SK-N-SH (cell line): ENCODE measurements around the gene PACSIN2. TPM values are rescaled to one million over a fixed set of nuclear protein-coding genes. Genes with fewer than 3 reads are reported as not detected.

Experiments
- CTCF ChIA-PET: fragments of 300-600, 350-600 bp; formaldehyde crosslinking; extraction: SDS; loops from one replicate; lab custom pipeline; 2021; lab: Yijun Ruan, JAX
- POLR2A ChIA-PET: fragments of 350-600 bp; sonication (Branson Sonifier 250); formaldehyde crosslinking; extraction: SDS; loops from one replicate; lab custom pipeline; 2020; ENCODE audit warnings: antibody characterized with exemption, inconsistent platforms; lab: Yijun Ruan, JAX
- DNase-seq: peaks from one replicate; pipeline ENCODE4 v3.0.0; 2012
- H2AFZ ChIP-seq: fragments of 200-600 bp; sonication (generic); 2 replicates; pipeline ENCODE4 v1.8.1; 2016; ENCODE audit warnings: antibody characterized with exemption, mild to moderate bottlenecking, low read depth
- H3F3A ChIP-seq: fragments of 200-600 bp; sonication (generic); replicated peaks from 2 replicates; pipeline ENCODE3; 2016; ENCODE audit warnings: antibody characterized with exemption, mild to moderate bottlenecking; ENCODE audit not compliant: insufficient read depth
- H3K27ac ChIP-seq, 2 experiments: fragments of 200-500 bp in 1 of 2; fragments of 200-600 bp in 1 of 2; sonication (Bioruptor generic) in 1 of 2; sonication (generic), shearing (Covaris generic) in 1 of 2; 2 replicates each; pipeline versions ENCODE4 v1.5.1 to v1.6.1; 2014 to 2016; ENCODE audit warnings: low read depth in 2 of 2, inconsistent platforms in 1 of 2, low read length in 1 of 2, mild to moderate bottlenecking in 1 of 2, mixed read lengths in 1 of 2
- H3K27me3 ChIP-seq: fragments of 200-600 bp; sonication (generic), shearing (Covaris generic); 2 replicates; pipeline ENCODE4 v1.6.1; 2016; ENCODE audit warnings: mixed run types; ENCODE audit not compliant: insufficient read depth
- H3K36me3 ChIP-seq, 2 experiments: fragments of 200-500 bp in 1 of 2; fragments of 200-600 bp in 1 of 2; sonication (Bioruptor generic) in 1 of 2; sonication (generic) in 1 of 2; replicated peaks in 1 of 2; 2 replicates each; pipeline versions ENCODE3 to v1.5.1; 2014 to 2016; ENCODE audit warnings: low read length in 1 of 2, mild to moderate bottlenecking in 1 of 2; ENCODE audit not compliant: insufficient read depth in 2 of 2, control insufficient read depth in 1 of 2
- H3K4me1 ChIP-seq, 2 experiments: fragments of 200-500 bp in 1 of 2; fragments of 200-600 bp in 1 of 2; sonication (Bioruptor generic) in 1 of 2; sonication (generic), shearing (Covaris generic) in 1 of 2; 2 replicates each; pipeline versions ENCODE4 v1.5.1 to v1.6.1; 2014 to 2016; ENCODE audit warnings: low read depth in 1 of 2, low read length in 1 of 2, mixed run types in 1 of 2; ENCODE audit not compliant: insufficient read depth in 2 of 2, control insufficient read depth in 1 of 2
- H3K4me2 ChIP-seq: fragments of 200-600 bp; sonication (generic), shearing (Covaris generic); 2 replicates; pipeline ENCODE4 v1.6.1; 2017; ENCODE audit warnings: mixed run types
- H3K4me3 ChIP-seq, 2 experiments: fragments of 200-500 bp in 1 of 2; fragments of 200-600 bp in 1 of 2; sonication (Bioruptor generic) in 1 of 2; sonication (generic), shearing (Covaris generic) in 1 of 2; 2 replicates each; pipeline versions ENCODE4 v1.5.1 to v1.8.1; 2014 to 2016; ENCODE audit warnings: low read depth in 2 of 2, inconsistent platforms in 1 of 2, low read length in 1 of 2, mild to moderate bottlenecking in 1 of 2, mixed read lengths in 1 of 2, moderate library complexity in 1 of 2
- H3K79me2 ChIP-seq: fragments of 200-600 bp; sonication (generic); 2 replicates; pipeline ENCODE4 v1.8.1; 2017; ENCODE audit warnings: mild to moderate bottlenecking; ENCODE audit not compliant: insufficient read depth
- H3K9ac ChIP-seq: fragments of 200-600 bp; sonication (generic); 2 replicates; pipeline ENCODE4 v1.6.1; 2017; ENCODE audit warnings: mixed run types
- H3K9me2 ChIP-seq: fragments of 200-600 bp; sonication (generic); 2 replicates; pipeline ENCODE4 v1.6.1; 2017; ENCODE audit warnings: mixed run types
- H3K9me3 ChIP-seq: fragments of 200-600 bp; sonication (generic); 2 replicates; pipeline ENCODE4 v1.6.1; 2017; ENCODE audit warnings: mixed run types, mild to moderate bottlenecking, moderate library complexity
- H4K20me1 ChIP-seq: fragments of 200-600 bp; sonication (generic); 2 replicates; pipeline ENCODE4 v1.6.1; 2017; ENCODE audit warnings: mild to moderate bottlenecking, mixed run types; ENCODE audit not compliant: insufficient read depth
- ELF1 ChIP-seq: IDR thresholded peaks from 2 replicates; pipeline ENCODE4 v1.4.0; 2012
- EP300 ChIP-seq, 2 experiments: IDR thresholded peaks; 2 replicates each; pipeline versions ENCODE4 v1.4.0 to v1.6.1; 2012; ENCODE audit warnings: borderline replicate concordance in 1 of 2, low read depth in 1 of 2, low read length in 1 of 2
- EZH2phosphoT487 ChIP-seq: fragments of 200-600 bp; sonication (generic); IDR thresholded peaks from 2 replicates; pipeline ENCODE4 v1.6.1; 2017; ENCODE audit warnings: low read depth, mixed run types, mild to moderate bottlenecking, antibody characterized with exemption, moderate library complexity, borderline replicate concordance
- GATA2 ChIP-seq: sonication (generic); formaldehyde crosslinking; IDR thresholded peaks from 2 replicates; pipeline ENCODE4 v1.5.0; 2020; ENCODE audit warnings: mild to moderate bottlenecking, missing genetic modification reagents
- IRF3 ChIP-seq: fragments of 150-350 bp; IDR thresholded peaks from 2 replicates; pipeline ENCODE4 v1.6.1; 2016; ENCODE audit warnings: mild to moderate bottlenecking, low read depth, low read length
- MEF2A ChIP-seq: IDR thresholded peaks from 2 replicates; pipeline ENCODE4 v1.4.0; 2012; ENCODE audit warnings: low read depth, borderline replicate concordance
- MXI1 ChIP-seq: IDR thresholded peaks from 2 replicates; pipeline ENCODE4 v1.6.1; 2012; ENCODE audit warnings: mild to moderate bottlenecking, low read depth, low read length, improper control_type of control experiment
- NRF1 ChIP-seq: IDR thresholded peaks from 2 replicates; pipeline ENCODE4 v1.6.1; 2012; ENCODE audit warnings: low read depth, mild to moderate bottlenecking, low read length
- RAD21 ChIP-seq: IDR thresholded peaks from 2 replicates; pipeline ENCODE4 v1.6.1; 2012; ENCODE audit warnings: mild to moderate bottlenecking, low read length
- RCOR1 ChIP-seq: fragments of 150-350 bp; IDR thresholded peaks from 2 replicates; pipeline ENCODE4 v1.6.1; 2017; ENCODE audit warnings: antibody characterized with exemption, low read length
- RFX5 ChIP-seq: IDR thresholded peaks from 2 replicates; pipeline ENCODE4 v1.6.1; 2012; ENCODE audit warnings: mild to moderate bottlenecking, improper control_type of control experiment, low read length
- RXRA ChIP-seq: IDR thresholded peaks from 2 replicates; pipeline ENCODE4 v1.4.0; 2012; ENCODE audit warnings: low read depth, mild to moderate bottlenecking, borderline replicate concordance
- TAF1 ChIP-seq: IDR thresholded peaks from 2 replicates; pipeline ENCODE4 v1.6.1; 2012; ENCODE audit warnings: low read depth, mild to moderate bottlenecking, low read length, moderate library complexity, borderline replicate concordance
- TCF12 ChIP-seq: IDR thresholded peaks from 2 replicates; pipeline ENCODE4 v1.4.0; 2012
- TEAD4 ChIP-seq: IDR thresholded peaks from 2 replicates; pipeline ENCODE4 v1.4.0; 2012; ENCODE audit warnings: mild to moderate bottlenecking, borderline replicate concordance; ENCODE audit not compliant: insufficient read depth
- WGBS: methylation state at CpG from one replicate; pipeline ENCODE4 v1.1.6; 2017; ENCODE audit warnings: low lambda C conversion rate; 5-methylcytosine and 5-hydroxymethylcytosine counted together
- polyA plus RNA-seq, 3 experiments: library from polyadenylated mRNA; depleted of rRNA; stranded (reverse); fragments of >200 nt; gene quantifications; 2 replicates each; pipeline ENCODE4 v1.2.3, GENCODE V29; 2012
- TF ChIP-seq, protein P1 (sequence below): IDR thresholded peaks from 2 replicates; pipeline ENCODE4 v1.6.1; 2012; ENCODE audit warnings: mild to moderate bottlenecking, low read depth, low read length, moderate library complexity
- TF ChIP-seq, protein P2 (sequence below): IDR thresholded peaks from 2 replicates; pipeline ENCODE4 v1.4.0; 2012; ENCODE audit warnings: low read depth

PACSIN2 gene
- polyA plus RNA-seq, 1 of the 3 experiments (the other 2 are of a cell fraction): 60.5 TPM

GRCh38 chr22:43047605-43048004 lies 32.7 kb upstream of the PACSIN2 start:
- Histone ChIP-seq H3K4me1 (no peaks in the 10 kb centered on the region; a peak in 1 of 4 replicates), H3K4me2 (no peak overlapping the region), H3K9ac (no peak overlapping the region), H3K9me2 (no peaks in the 10 kb centered on the region), H2AFZ (no peak overlapping the region), H4K20me1 (no peaks in the 10 kb centered on the region), H3F3A (no peaks in the 10 kb centered on the region), H3K4me3 (no peak overlapping the region), H3K79me2 (no peaks in the 10 kb centered on the region), H3K27ac (no peak overlapping the region), H3K9me3 (no peaks in the 10 kb centered on the region), H3K36me3 (no peaks in the 10 kb centered on the region), H3K27me3 (no peaks in the 10 kb centered on the region)
- ChIA-PET CTCF (interaction anchor here (1.4 kb wide), 2 partner anchors 13 to 14 kb away, joined by 4 to 5 read pairs; no protein-coding TSS in a partner anchor), POLR2A (no interaction called here)
- WGBS: 100% methylated on average over 1 of the region's 7 CpGs
- DNase-seq: no peak
- TF ChIP-seq GATA2 (CRISPR knock-in tag): no peak
- TF ChIP-seq TCF12: no peak
- TF ChIP-seq ELF1: no peak
- TF ChIP-seq RCOR1: no peak
- TF ChIP-seq, protein P1, sequence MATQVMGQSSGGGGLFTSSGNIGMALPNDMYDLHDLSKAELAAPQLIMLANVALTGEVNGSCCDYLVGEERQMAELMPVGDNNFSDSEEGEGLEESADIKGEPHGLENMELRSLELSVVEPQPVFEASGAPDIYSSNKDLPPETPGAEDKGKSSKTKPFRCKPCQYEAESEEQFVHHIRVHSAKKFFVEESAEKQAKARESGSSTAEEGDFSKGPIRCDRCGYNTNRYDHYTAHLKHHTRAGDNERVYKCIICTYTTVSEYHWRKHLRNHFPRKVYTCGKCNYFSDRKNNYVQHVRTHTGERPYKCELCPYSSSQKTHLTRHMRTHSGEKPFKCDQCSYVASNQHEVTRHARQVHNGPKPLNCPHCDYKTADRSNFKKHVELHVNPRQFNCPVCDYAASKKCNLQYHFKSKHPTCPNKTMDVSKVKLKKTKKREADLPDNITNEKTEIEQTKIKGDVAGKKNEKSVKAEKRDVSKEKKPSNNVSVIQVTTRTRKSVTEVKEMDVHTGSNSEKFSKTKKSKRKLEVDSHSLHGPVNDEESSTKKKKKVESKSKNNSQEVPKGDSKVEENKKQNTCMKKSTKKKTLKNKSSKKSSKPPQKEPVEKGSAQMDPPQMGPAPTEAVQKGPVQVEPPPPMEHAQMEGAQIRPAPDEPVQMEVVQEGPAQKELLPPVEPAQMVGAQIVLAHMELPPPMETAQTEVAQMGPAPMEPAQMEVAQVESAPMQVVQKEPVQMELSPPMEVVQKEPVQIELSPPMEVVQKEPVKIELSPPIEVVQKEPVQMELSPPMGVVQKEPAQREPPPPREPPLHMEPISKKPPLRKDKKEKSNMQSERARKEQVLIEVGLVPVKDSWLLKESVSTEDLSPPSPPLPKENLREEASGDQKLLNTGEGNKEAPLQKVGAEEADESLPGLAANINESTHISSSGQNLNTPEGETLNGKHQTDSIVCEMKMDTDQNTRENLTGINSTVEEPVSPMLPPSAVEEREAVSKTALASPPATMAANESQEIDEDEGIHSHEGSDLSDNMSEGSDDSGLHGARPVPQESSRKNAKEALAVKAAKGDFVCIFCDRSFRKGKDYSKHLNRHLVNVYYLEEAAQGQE: no peak
- TF ChIP-seq RFX5: no peak
- TF ChIP-seq MEF2A: no peak
- no peak for TF ChIP-seq MXI1
- no peak for TF ChIP-seq NRF1
- no peak for TF ChIP-seq RAD21
- TF ChIP-seq EP300 (IDR thresholded peaks at IDR 0.05; ENCODE audit: borderline replicate concordance in 1 of 2, low read depth in 1 of 2, low read length in 1 of 2): no peak
- TF ChIP-seq EZH2phosphoT487: no peak
- TF ChIP-seq, protein P2, sequence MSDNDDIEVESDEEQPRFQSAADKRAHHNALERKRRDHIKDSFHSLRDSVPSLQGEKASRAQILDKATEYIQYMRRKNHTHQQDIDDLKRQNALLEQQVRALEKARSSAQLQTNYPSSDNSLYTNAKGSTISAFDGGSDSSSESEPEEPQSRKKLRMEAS: no peak
- TF ChIP-seq TEAD4: no peak
- TF ChIP-seq TAF1: no peak
- no peak for TF ChIP-seq IRF3
- TF ChIP-seq RXRA: no peak
